Measurements from ENCODE around the gene MICALL2.

- TF ChIP-seq POLR2A (IDR thresholded peaks at IDR 0.05; ENCODE audit: low read depth, low read length) (no peak), TAF1 (IDR thresholded peaks at IDR 0.05; ENCODE audit: borderline replicate concordance, low read depth, low read length) (no peak), POLR2AphosphoS5 (IDR thresholded peaks at IDR 0.05; ENCODE audit: low read depth, low read length) (no peak)
These were observed 19.6 kb downstream of the MICALL2 start for GRCh38 chr7:1439373-1440363.

Measured in GM12892 (cell line).